B cell (primary cell): Measurements from ENCODE around the gene LIMS2.

ENCODE experiments used
- CTCF ChIP-seq: fragments of 200-600 bp; IDR thresholded peaks from one replicate; pipeline ENCODE4 v1.8.0; 2022; ENCODE audit warnings: antibody characterized with exemption, mild to moderate bottlenecking
- EZH2 ChIP-seq: IDR thresholded peaks from 2 replicates; pipeline ENCODE4 v1.6.1; 2012; ENCODE audit warnings: borderline replicate concordance, low read depth, mild to moderate bottlenecking, moderate library complexity, low read length; ENCODE audit not compliant: insufficient read depth, poor library complexity, severe bottlenecking

GRCh38 chr2:127694986-127695385, 19.7 kb upstream of the LIMS2 start:
- no peak for TF ChIP-seq CTCF
- TF ChIP-seq EZH2: no peak
